HepG2 (cell line): ENCODE data around the gene COMMD4. TPM values are rescaled to one million over a fixed set of nuclear protein-coding genes. Genes with fewer than 3 reads are reported as not detected.

Experiments used
- ARID3A ChIP-seq: IDR thresholded peaks from 2 replicates; pipeline ENCODE4 v1.6.1; 2012; ENCODE audit warnings: low read depth, low read length, improper control_type of control experiment
- CBX2 ChIP-seq, 2 experiments: fragments of 200-600 bp in 1 of 2; sonication (generic); formaldehyde crosslinking in 1 of 2; IDR thresholded peaks; 2 replicates each; pipeline versions ENCODE4 v1.7.0 to v1.8.1; 2018 to 2022; ENCODE audit warnings: low read depth in 2 of 2, low read length in 1 of 2, mild to moderate bottlenecking in 1 of 2, missing genetic modification reagents in 1 of 2
- CHCHD3 ChIP-seq: sonication (generic); formaldehyde crosslinking; IDR thresholded peaks from 2 replicates; pipeline ENCODE4 v1.8.0; 2022; ENCODE audit warnings: mild to moderate bottlenecking, missing genetic modification reagents, moderate library complexity
- EED ChIP-seq: sonication (generic); formaldehyde crosslinking; IDR thresholded peaks from 2 replicates; pipeline ENCODE4 v1.5.0; 2020; ENCODE audit warnings: mild to moderate bottlenecking, missing genetic modification reagents
- ERF ChIP-seq: IDR thresholded peaks from 2 replicates; pipeline ENCODE4 v1.6.1; 2018; ENCODE audit warnings: missing biosample characterization, missing genetic modification reagents
- FOXM1 ChIP-seq: sonication (generic); formaldehyde crosslinking; IDR thresholded peaks from 2 replicates; pipeline ENCODE4 v1.5.0; 2020; ENCODE audit warnings: missing genetic modification reagents
- GFI1 ChIP-seq: sonication (generic); formaldehyde crosslinking; IDR thresholded peaks from 2 replicates; pipeline ENCODE4 v1.5.0; 2020; ENCODE audit warnings: missing genetic modification reagents, mild to moderate bottlenecking, borderline replicate concordance
- IRF9 ChIP-seq: sonication (generic); formaldehyde crosslinking; IDR thresholded peaks from 2 replicates; pipeline ENCODE4 v1.8.0; 2022; ENCODE audit warnings: missing genetic modification reagents, mild to moderate bottlenecking, borderline replicate concordance
- JUN ChIP-seq: sonication (generic); formaldehyde crosslinking; IDR thresholded peaks from 2 replicates; pipeline ENCODE4 v1.4.0; 2020; ENCODE audit warnings: mild to moderate bottlenecking, missing genetic modification reagents
- MAZ ChIP-seq, 2 experiments: sonication (generic) in 1 of 2; formaldehyde crosslinking in 1 of 2; IDR thresholded peaks; 2 replicates each; pipeline versions ENCODE4 v1.5.0 to v1.6.1; 2012 to 2020; ENCODE audit warnings: low read depth in 2 of 2, mild to moderate bottlenecking in 2 of 2, borderline replicate concordance in 1 of 2, improper control_type of control experiment in 1 of 2, low read length in 1 of 2, missing genetic modification reagents in 1 of 2, moderate library complexity in 1 of 2
- NCOA5 ChIP-seq: sonication (generic); formaldehyde crosslinking; IDR thresholded peaks from 2 replicates; pipeline ENCODE4 v1.4.0; 2020; ENCODE audit warnings: missing genetic modification reagents
- PITX1 ChIP-seq: sonication (generic); formaldehyde crosslinking; IDR thresholded peaks from 2 replicates; pipeline ENCODE4 v1.5.1; 2020; ENCODE audit warnings: mild to moderate bottlenecking, missing genetic modification reagents
- SOX5 ChIP-seq: IDR thresholded peaks from 2 replicates; pipeline ENCODE4 v1.6.1; 2016; ENCODE audit warnings: borderline replicate concordance
- STAT6 ChIP-seq: sonication (generic); formaldehyde crosslinking; IDR thresholded peaks from 2 replicates; pipeline ENCODE4 v1.4.0; 2020; ENCODE audit warnings: missing genetic modification reagents, mild to moderate bottlenecking, borderline replicate concordance
- THAP8 ChIP-seq: sonication (generic); formaldehyde crosslinking; IDR thresholded peaks from 2 replicates; pipeline ENCODE4 v1.5.1; 2020; ENCODE audit warnings: missing genetic modification reagents, mild to moderate bottlenecking, borderline replicate concordance
- TMF1 ChIP-seq: sonication (generic); formaldehyde crosslinking; IDR thresholded peaks from 2 replicates; pipeline ENCODE4 v1.8.1; 2022; ENCODE audit warnings: low read depth, missing genetic modification reagents
- ZBTB38 ChIP-seq: sonication (generic); formaldehyde crosslinking; IDR thresholded peaks from 2 replicates; pipeline ENCODE4 v1.5.1; 2020; ENCODE audit warnings: mild to moderate bottlenecking, missing genetic modification reagents
- ZEB1 ChIP-seq: IDR thresholded peaks from 2 replicates; pipeline ENCODE4 v1.6.1; 2012; ENCODE audit warnings: mild to moderate bottlenecking, low read depth, inconsistent platforms; ENCODE audit not compliant: insufficient replicate concordance
- ZFYVE20 ChIP-seq: sonication (generic); formaldehyde crosslinking; IDR thresholded peaks from 2 replicates; pipeline ENCODE4 v1.8.0; 2023; ENCODE audit warnings: low read depth, mild to moderate bottlenecking, moderate library complexity, missing genetic modification reagents, borderline replicate concordance
- ZNF383 ChIP-seq: sonication (generic); formaldehyde crosslinking; IDR thresholded peaks from 2 replicates; pipeline ENCODE4 v1.4.0; 2020; ENCODE audit warnings: missing genetic modification reagents, mild to moderate bottlenecking, borderline replicate concordance
- ZNF484 ChIP-seq: sonication (generic); formaldehyde crosslinking; IDR thresholded peaks from 2 replicates; pipeline ENCODE4 v1.5.1; 2020; ENCODE audit warnings: mild to moderate bottlenecking, low read depth, missing genetic modification reagents, borderline replicate concordance
- ZNF776 ChIP-seq: sonication (generic); formaldehyde crosslinking; IDR thresholded peaks from 2 replicates; pipeline ENCODE4 v1.4.0; 2020; ENCODE audit warnings: mild to moderate bottlenecking, missing genetic modification reagents
- ZNF781 ChIP-seq: sonication (generic); formaldehyde crosslinking; IDR thresholded peaks from 2 replicates; pipeline ENCODE4 v1.5.1; 2020; ENCODE audit warnings: borderline replicate concordance, mild to moderate bottlenecking, missing genetic modification reagents; ENCODE audit errors: not compliant biosample characterization
- ZSCAN25 ChIP-seq: sonication (generic); formaldehyde crosslinking; IDR thresholded peaks from 2 replicates; pipeline ENCODE4 v1.8.0; 2022; ENCODE audit warnings: mild to moderate bottlenecking, missing genetic modification reagents
- polyA plus RNA-seq, 8 experiments: library from polyadenylated mRNA; depleted of rRNA in 3 of 8; stranded (reverse) in 7 of 8; unstranded in 1 of 8; fragments of >200 nt; fragmentation: Illumina TruSeq in 4 of 8; extraction: Trizol in 4 of 8; gene quantifications; 2 replicates each; pipeline versions ENCODE4 v1.2.1 to v1.2.3, GENCODE V29; 2011 to 2016; ENCODE audit warnings: low read depth in 4 of 8, missing spikeins in 1 of 8, mixed read lengths in 1 of 8; ENCODE audit not compliant: insufficient read depth in 1 of 8
- total RNA-seq, 5 experiments: library from RNA; depleted of rRNA; stranded (reverse); fragments of >200 nt; fragmentation: Illumina TruSeq; extraction: Trizol; gene quantifications; 2 replicates each; pipeline ENCODE4 v1.2.3, GENCODE V29; 2016; ENCODE audit warnings: low read depth in 1 of 5

Gene COMMD4
- total and polyA plus RNA-seq, 2 of the 13 experiments (the other 11 are each of a cell fraction or from before 2014, with no cell fraction given), result 45.8 to 89.9 TPM

- TF ChIP-seq ARID3A, result no peak
- TF ChIP-seq THAP8, result no peak
- no peak for TF ChIP-seq MAZ (IDR thresholded peaks at IDR 0.05; ENCODE audit: borderline replicate concordance, low read depth, low read length)
- no peak for TF ChIP-seq MAZ (CRISPR knock-in tag; IDR thresholded peaks at IDR 0.05; ENCODE audit: low read depth)
- TF ChIP-seq TMF1 (CRISPR knock-in tag), result no peak
- no peak for TF ChIP-seq ZSCAN25 (CRISPR knock-in tag)
- no peak for TF ChIP-seq FOXM1 (CRISPR knock-in tag)
- no peak for TF ChIP-seq ZFYVE20
- TF ChIP-seq STAT6 (CRISPR knock-in tag), result no peak
- no peak; the same call in 1 of the 2 replicates for TF ChIP-seq GFI1 (CRISPR knock-in tag)
- no peak for TF ChIP-seq ZBTB38 (CRISPR knock-in tag)
- TF ChIP-seq NCOA5 (CRISPR knock-in tag), result no peak
- TF ChIP-seq ZNF484 (CRISPR knock-in tag), result no peak
- TF ChIP-seq CBX2 (IDR thresholded peaks at IDR 0.05; ENCODE audit: low read depth, low read length), result no peak
- TF ChIP-seq CBX2 (CRISPR knock-in tag; IDR thresholded peaks at IDR 0.05; ENCODE audit: low read depth), result no peak
- TF ChIP-seq PITX1, result no peak; the same call in 1 of the 2 replicates
- TF ChIP-seq ZNF383 (CRISPR knock-in tag), result no peak
- no peak for TF ChIP-seq JUN (CRISPR knock-in tag)
- no peak for TF ChIP-seq EED (CRISPR knock-in tag)
- TF ChIP-seq ZNF781 (CRISPR knock-in tag), result no peak
- TF ChIP-seq IRF9 (CRISPR knock-in tag), result 0 out of 2 replicates have a peak, but pooled peaks have one; percentile 8
- no peak for TF ChIP-seq ZEB1
- no peak for TF ChIP-seq CHCHD3 (CRISPR knock-in tag)
- TF ChIP-seq SOX5, result no peak
- TF ChIP-seq ERF (CRISPR knock-in tag), result no peak; the same call in 1 of the 2 replicates
- TF ChIP-seq ZNF776 (CRISPR knock-in tag), result no peak
These were observed 32.9 kb downstream of the COMMD4 start (continued) for GRCh38 chr15:75368689-75369239.
